HEK293 (cell line): ENCODE measurements around the gene AIG1.
A peak's percentile ranks its signal among the peaks of the same experiment; 100 is the strongest.

Experiments used
- GLI2 ChIP-seq: fragments of 450-650 bp; formaldehyde crosslinking; IDR thresholded peaks from 2 replicates; pipeline ENCODE4; 2017; ENCODE audit warnings: missing biosample characterization, missing genetic modification characterization, low read depth, borderline replicate concordance
- HOXD13 ChIP-seq: sonication (generic); formaldehyde crosslinking; IDR thresholded peaks from 2 replicates; pipeline ENCODE4 v1.8.0; 2022; ENCODE audit warnings: missing genetic modification reagents, borderline replicate concordance
- KLF9 ChIP-seq: fragments of 450-650 bp; formaldehyde crosslinking; IDR thresholded peaks from 2 replicates; pipeline ENCODE4 v1.5.1; 2016; ENCODE audit warnings: missing biosample characterization, missing genetic modification characterization, low read depth
- OSR2 ChIP-seq: fragments of 450-650 bp; formaldehyde crosslinking; IDR thresholded peaks from 2 replicates; pipeline ENCODE4 v1.5.1; 2016; ENCODE audit warnings: missing biosample characterization, missing genetic modification characterization
- RBAK ChIP-seq: fragments of 450-650 bp; formaldehyde crosslinking; IDR thresholded peaks from 2 replicates; pipeline ENCODE4 v1.5.1; 2016; ENCODE audit warnings: missing biosample characterization, missing genetic modification characterization
- SETDB1 ChIP-seq: IDR thresholded peaks from one replicate; pipeline ENCODE4 v1.6.1; 2017; ENCODE audit warnings: mild to moderate bottlenecking, low read length, moderate library complexity, mixed read lengths; ENCODE audit not compliant: insufficient read length
- SP3 ChIP-seq: fragments of 450-650 bp; formaldehyde crosslinking; IDR thresholded peaks from 2 replicates; pipeline ENCODE4 v1.5.1; 2016; ENCODE audit warnings: missing biosample characterization, missing genetic modification characterization
- TCF7L2 ChIP-seq: IDR thresholded peaks from 2 replicates; pipeline ENCODE4 v1.6.1; 2011; ENCODE audit warnings: low read depth, mild to moderate bottlenecking, inconsistent platforms, low read length, moderate library complexity, borderline replicate concordance
- ZFP69B ChIP-seq: fragments of 450-650 bp; formaldehyde crosslinking; IDR thresholded peaks from 2 replicates; pipeline ENCODE4 v1.5.1; 2016; ENCODE audit warnings: missing biosample characterization, missing genetic modification characterization
- ZNF114 ChIP-seq: fragments of 450-650 bp; formaldehyde crosslinking; IDR thresholded peaks from 2 replicates; pipeline ENCODE4 v1.5.0; 2017; ENCODE audit warnings: missing biosample characterization, missing genetic modification characterization
- ZNF132 ChIP-seq: fragments of 450-650 bp; formaldehyde crosslinking; IDR thresholded peaks from 2 replicates; pipeline ENCODE4 v1.5.1; 2017; ENCODE audit warnings: missing biosample characterization, missing genetic modification characterization, borderline replicate concordance
- ZNF19 ChIP-seq: fragments of 450-650 bp; formaldehyde crosslinking; IDR thresholded peaks from 2 replicates; pipeline ENCODE4; 2016; ENCODE audit warnings: missing biosample characterization, missing genetic modification characterization, low read depth
- ZNF214 ChIP-seq: fragments of 450-650 bp; formaldehyde crosslinking; IDR thresholded peaks from 2 replicates; pipeline ENCODE4 v1.5.1; 2017; ENCODE audit warnings: missing biosample characterization, mild to moderate bottlenecking, missing genetic modification characterization, borderline replicate concordance
- ZNF23 ChIP-seq: fragments of 450-650 bp; formaldehyde crosslinking; IDR thresholded peaks from 2 replicates; pipeline ENCODE4 v1.5.1; 2016; ENCODE audit warnings: missing biosample characterization, missing genetic modification characterization, borderline replicate concordance
- ZNF266 ChIP-seq: fragments of 450-650 bp; formaldehyde crosslinking; IDR thresholded peaks from 2 replicates; pipeline ENCODE4 v1.5.1; 2016; ENCODE audit warnings: missing biosample characterization, missing genetic modification characterization, low read depth
- ZNF37A ChIP-seq: fragments of 450-650 bp; IDR thresholded peaks from 2 replicates; pipeline ENCODE4 v1.5.1; 2018; ENCODE audit warnings: missing biosample characterization, missing genetic modification characterization
- ZNF561 ChIP-seq: fragments of 450-650 bp; IDR thresholded peaks from 2 replicates; pipeline ENCODE4 v1.5.1; 2018; ENCODE audit warnings: missing biosample characterization, missing genetic modification characterization, borderline replicate concordance
- ZNF629 ChIP-seq: fragments of 450-650 bp; formaldehyde crosslinking; IDR thresholded peaks from 2 replicates; pipeline ENCODE4 v1.5.1; 2017; ENCODE audit warnings: missing biosample characterization, missing genetic modification characterization
- ZNF707 ChIP-seq: fragments of 450-650 bp; formaldehyde crosslinking; IDR thresholded peaks from 2 replicates; pipeline ENCODE4 v1.5.1; 2016; ENCODE audit warnings: missing biosample characterization, missing genetic modification characterization
- ZNF768 ChIP-seq: fragments of 450-650 bp; formaldehyde crosslinking; IDR thresholded peaks from 2 replicates; pipeline ENCODE4 v1.5.1; 2018; ENCODE audit warnings: missing biosample characterization, mild to moderate bottlenecking, missing genetic modification characterization
- TF ChIP-seq, protein P1 (sequence below): fragments of 450-650 bp; formaldehyde crosslinking; optimal IDR thresholded peaks from 2 replicates; pipeline ENCODE3; 2016; ENCODE audit warnings: missing biosample characterization, mild to moderate bottlenecking, missing genetic modification characterization
- TF ChIP-seq, protein P2 (sequence below): fragments of 450-650 bp; IDR thresholded peaks from 2 replicates; pipeline ENCODE4 v1.5.1; 2018; ENCODE audit warnings: missing biosample characterization, mild to moderate bottlenecking, missing genetic modification characterization
- TF ChIP-seq, protein P3 (sequence below): fragments of 450-650 bp; formaldehyde crosslinking; IDR thresholded peaks from 2 replicates; pipeline ENCODE4 v1.5.1; 2016; ENCODE audit warnings: missing biosample characterization, missing genetic modification characterization
- TF ChIP-seq, protein P4 (sequence below): fragments of 450-650 bp; formaldehyde crosslinking; IDR thresholded peaks from 2 replicates; pipeline ENCODE4 v1.5.1; 2016; ENCODE audit warnings: missing biosample characterization, missing genetic modification characterization
- TF ChIP-seq, protein P5 (sequence below): fragments of 450-650 bp; formaldehyde crosslinking; IDR thresholded peaks from 2 replicates; pipeline ENCODE4 v1.5.1; 2016; ENCODE audit warnings: missing biosample characterization, missing genetic modification characterization
- TF ChIP-seq, protein P6 (sequence below): fragments of 450-650 bp; formaldehyde crosslinking; IDR thresholded peaks from 2 replicates; pipeline ENCODE4 v1.5.1; 2016; ENCODE audit warnings: missing biosample characterization, missing genetic modification characterization
- TF ChIP-seq, protein P7 (sequence below): fragments of 450-650 bp; formaldehyde crosslinking; IDR thresholded peaks from 2 replicates; pipeline ENCODE4 v1.5.1; 2017; ENCODE audit warnings: missing biosample characterization, missing genetic modification characterization

The AIG1 gene

DNA sequence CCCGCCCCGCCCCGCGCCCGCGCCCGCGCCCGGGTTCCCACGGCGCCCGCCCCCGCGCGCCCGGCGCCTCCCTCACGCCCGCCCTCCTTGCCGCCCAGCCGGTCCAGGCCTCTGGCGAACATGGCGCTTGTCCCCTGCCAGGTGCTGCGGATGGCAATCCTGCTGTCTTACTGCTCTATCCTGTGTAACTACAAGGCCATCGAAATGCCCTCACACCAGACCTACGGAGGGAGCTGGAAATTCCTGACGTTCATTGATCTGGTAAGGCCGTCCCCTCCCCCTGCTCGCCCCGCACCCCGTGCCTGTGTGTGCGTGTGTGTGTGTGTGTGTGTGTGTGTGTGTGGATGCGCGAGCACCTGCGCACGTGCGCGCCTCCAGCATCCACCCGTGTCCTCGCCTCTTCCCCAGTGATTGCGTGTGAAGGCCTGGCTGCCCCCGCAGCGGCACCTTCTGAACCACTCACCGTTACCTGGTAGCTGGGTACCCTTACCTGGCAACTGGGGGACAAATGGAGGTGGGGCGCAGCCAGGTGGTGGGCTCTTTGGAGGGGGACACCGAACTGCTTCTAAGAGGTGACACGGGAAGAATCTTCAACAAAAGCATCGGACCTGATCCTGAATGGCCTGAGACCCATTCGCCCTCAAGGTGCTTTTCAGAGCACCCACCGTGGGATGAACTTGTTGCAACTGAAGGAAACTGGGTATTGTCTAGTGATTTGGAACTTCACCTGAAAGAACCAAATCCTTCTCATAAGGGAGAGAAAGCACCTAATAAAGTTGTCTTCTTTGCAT is at the start of gene AIG1 (continued):
- TF ChIP-seq, protein P1, sequence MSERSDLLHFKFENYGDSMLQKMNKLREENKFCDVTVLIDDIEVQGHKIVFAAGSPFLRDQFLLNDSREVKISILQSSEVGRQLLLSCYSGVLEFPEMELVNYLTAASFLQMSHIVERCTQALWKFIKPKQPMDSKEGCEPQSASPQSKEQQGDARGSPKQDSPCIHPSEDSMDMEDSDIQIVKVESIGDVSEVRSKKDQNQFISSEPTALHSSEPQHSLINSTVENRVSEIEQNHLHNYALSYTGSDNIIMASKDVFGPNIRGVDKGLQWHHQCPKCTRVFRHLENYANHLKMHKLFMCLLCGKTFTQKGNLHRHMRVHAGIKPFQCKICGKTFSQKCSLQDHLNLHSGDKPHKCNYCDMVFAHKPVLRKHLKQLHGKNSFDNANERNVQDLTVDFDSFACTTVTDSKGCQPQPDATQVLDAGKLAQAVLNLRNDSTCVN (tag by site-specific recombination): peak; percentile 91
- TF ChIP-seq SP3 (tag by site-specific recombination): peak; percentile 47; the same call in 1 of the 2 replicates
- TF ChIP-seq ZFP69B (tag by site-specific recombination): no peak
- TF ChIP-seq, protein P2, sequence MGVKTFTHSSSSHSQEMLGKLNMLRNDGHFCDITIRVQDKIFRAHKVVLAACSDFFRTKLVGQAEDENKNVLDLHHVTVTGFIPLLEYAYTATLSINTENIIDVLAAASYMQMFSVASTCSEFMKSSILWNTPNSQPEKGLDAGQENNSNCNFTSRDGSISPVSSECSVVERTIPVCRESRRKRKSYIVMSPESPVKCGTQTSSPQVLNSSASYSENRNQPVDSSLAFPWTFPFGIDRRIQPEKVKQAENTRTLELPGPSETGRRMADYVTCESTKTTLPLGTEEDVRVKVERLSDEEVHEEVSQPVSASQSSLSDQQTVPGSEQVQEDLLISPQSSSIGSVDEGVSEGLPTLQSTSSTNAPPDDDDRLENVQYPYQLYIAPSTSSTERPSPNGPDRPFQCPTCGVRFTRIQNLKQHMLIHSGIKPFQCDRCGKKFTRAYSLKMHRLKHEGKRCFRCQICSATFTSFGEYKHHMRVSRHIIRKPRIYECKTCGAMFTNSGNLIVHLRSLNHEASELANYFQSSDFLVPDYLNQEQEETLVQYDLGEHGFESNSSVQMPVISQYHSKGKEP: no peak
- peak; percentile 54 for TF ChIP-seq KLF9
- no peak for TF ChIP-seq ZNF114 (tag by site-specific recombination)
- no peak for TF ChIP-seq ZNF629
- TF ChIP-seq ZNF132 (tag by site-specific recombination): no peak
- no peak for TF ChIP-seq ZNF266
- TF ChIP-seq, protein P3, sequence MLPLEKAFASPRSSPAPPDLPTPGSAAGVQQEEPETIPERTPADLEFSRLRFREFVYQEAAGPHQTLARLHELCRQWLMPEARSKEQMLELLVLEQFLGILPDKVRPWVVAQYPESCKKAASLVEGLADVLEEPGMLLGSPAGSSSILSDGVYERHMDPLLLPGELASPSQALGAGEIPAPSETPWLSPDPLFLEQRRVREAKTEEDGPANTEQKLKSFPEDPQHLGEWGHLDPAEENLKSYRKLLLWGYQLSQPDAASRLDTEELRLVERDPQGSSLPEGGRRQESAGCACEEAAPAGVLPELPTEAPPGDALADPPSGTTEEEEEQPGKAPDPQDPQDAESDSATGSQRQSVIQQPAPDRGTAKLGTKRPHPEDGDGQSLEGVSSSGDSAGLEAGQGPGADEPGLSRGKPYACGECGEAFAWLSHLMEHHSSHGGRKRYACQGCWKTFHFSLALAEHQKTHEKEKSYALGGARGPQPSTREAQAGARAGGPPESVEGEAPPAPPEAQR (tag by site-specific recombination): 0 out of 2 replicates have a peak, but pooled peaks have one; percentile 61
- TF ChIP-seq SETDB1: no peak
- TF ChIP-seq GLI2 (tag by site-specific recombination): no peak
- no peak for TF ChIP-seq ZNF768
- TF ChIP-seq ZNF561: no peak
- no peak for TF ChIP-seq ZNF23 (tag by site-specific recombination)
- no peak for TF ChIP-seq ZNF19 (tag by site-specific recombination)
- TF ChIP-seq ZNF37A: no peak
- no peak for TF ChIP-seq ZNF214 (tag by site-specific recombination)
- no peak for TF ChIP-seq OSR2 (tag by site-specific recombination)
- TF ChIP-seq, protein P4, sequence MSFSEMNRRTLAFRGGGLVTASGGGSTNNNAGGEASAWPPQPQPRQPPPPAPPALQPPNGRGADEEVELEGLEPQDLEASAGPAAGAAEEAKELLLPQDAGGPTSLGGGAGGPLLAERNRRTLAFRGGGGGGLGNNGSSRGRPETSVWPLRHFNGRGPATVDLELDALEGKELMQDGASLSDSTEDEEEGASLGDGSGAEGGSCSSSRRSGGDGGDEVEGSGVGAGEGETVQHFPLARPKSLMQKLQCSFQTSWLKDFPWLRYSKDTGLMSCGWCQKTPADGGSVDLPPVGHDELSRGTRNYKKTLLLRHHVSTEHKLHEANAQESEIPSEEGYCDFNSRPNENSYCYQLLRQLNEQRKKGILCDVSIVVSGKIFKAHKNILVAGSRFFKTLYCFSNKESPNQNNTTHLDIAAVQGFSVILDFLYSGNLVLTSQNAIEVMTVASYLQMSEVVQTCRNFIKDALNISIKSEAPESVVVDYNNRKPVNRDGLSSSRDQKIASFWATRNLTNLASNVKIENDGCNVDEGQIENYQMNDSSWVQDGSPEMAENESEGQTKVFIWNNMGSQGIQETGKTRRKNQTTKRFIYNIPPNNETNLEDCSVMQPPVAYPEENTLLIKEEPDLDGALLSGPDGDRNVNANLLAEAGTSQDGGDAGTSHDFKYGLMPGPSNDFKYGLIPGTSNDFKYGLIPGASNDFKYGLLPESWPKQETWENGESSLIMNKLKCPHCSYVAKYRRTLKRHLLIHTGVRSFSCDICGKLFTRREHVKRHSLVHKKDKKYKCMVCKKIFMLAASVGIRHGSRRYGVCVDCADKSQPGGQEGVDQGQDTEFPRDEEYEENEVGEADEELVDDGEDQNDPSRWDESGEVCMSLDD: peak; percentile 58
- TF ChIP-seq, protein P5, sequence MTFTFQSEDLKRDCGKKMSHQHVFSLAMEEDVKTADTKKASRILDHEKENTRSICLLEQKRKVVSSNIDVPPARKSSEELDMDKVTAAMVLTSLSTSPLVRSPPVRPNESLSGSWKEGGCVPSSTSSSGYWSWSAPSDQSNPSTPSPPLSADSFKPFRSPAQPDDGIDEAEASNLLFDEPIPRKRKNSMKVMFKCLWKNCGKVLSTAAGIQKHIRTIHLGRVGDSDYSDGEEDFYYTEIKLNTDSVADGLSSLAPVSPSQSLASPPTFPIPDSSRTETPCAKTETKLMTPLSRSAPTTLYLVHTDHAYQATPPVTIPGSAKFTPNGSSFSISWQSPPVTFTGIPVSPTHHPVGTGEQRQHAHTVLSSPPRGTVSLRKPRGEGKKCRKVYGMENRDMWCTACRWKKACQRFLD: no peak
- no peak for TF ChIP-seq HOXD13 (CRISPR knock-in tag)
- TF ChIP-seq, protein P6, sequence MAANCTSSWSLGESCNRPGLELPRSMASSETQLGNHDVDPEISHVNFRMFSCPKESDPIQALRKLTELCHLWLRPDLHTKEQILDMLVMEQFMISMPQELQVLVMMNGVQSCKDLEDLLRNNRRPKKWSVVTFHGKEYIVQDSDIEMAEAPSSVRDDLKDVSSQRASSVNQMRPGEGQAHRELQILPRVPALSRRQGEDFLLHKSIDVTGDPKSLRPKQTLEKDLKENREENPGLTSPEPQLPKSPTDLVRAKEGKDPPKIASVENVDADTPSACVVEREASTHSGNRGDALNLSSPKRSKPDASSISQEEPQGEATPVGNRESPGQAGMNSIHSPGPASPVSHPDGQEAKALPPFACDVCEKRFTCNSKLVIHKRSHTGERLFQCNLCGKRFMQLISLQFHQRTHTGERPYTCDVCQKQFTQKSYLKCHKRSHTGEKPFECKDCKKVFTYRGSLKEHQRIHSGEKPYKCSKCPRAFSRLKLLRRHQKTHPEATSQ (tag by site-specific recombination): no peak
- no peak for TF ChIP-seq ZNF707 (tag by site-specific recombination)
- TF ChIP-seq TCF7L2: no peak
- TF ChIP-seq, protein P7, sequence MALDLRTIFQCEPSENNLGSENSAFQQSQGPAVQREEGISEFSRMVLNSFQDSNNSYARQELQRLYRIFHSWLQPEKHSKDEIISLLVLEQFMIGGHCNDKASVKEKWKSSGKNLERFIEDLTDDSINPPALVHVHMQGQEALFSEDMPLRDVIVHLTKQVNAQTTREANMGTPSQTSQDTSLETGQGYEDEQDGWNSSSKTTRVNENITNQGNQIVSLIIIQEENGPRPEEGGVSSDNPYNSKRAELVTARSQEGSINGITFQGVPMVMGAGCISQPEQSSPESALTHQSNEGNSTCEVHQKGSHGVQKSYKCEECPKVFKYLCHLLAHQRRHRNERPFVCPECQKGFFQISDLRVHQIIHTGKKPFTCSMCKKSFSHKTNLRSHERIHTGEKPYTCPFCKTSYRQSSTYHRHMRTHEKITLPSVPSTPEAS (tag by site-specific recombination): peak; percentile 98
- no peak for TF ChIP-seq RBAK
